G401.6 (cell line): ENCODE data around the gene EIF2B2.
"Not testable (repeated sequence)": the region's sequence is repeated elsewhere in the genome, so short reads cannot be mapped to it uniquely, and the experiment has no call there.

Source experiments
- FAIRE-seq: peaks from 2 replicates; lab custom pipeline; 2012; peaks lifted over from hg19 to GRCh38; lab: Jason Lieb, UNC

EIF2B2 gene

DNA sequence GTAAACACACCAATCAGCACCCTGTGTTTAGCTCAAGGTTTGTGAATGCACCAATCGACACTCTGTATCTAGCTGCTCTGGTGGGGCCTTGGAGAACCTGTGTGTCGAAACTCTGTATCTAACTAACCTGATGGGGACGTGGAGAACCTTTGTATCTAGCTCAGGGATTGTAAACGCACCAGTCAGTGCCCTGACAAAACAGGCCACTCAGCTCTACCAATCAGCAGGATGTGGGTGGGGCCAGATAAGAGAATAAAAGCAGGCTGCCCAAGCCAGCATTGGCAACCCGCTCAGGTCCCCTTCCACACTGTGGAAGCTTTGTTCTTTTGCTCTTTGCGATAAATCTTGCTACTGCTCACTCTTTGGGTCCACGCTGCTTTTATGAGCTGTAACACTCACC is 6.9 kb upstream of the EIF2B2 start:
- FAIRE-seq, result not testable (repeated sequence)

DNA sequence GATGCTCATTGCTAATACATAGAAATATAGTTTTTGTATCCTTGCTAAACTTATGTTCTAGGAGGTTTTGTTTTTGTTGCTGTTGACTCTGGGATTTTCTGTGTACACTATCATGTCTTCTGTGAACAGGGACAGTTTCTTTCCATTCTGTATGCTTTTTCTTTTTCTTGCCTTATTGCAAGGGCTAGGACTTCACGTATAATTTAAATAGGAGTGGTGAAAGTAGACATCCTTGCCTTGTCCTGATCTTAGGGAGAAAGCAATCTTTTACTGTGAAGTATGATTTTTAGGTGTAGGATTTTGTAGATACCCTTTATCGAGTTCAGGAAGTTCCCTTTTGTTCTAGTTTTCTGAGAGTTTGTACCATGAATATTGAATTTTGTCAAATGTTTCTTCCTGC is 1.5 kb upstream of the EIF2B2 start:
- FAIRE-seq, result no peak

DNA sequence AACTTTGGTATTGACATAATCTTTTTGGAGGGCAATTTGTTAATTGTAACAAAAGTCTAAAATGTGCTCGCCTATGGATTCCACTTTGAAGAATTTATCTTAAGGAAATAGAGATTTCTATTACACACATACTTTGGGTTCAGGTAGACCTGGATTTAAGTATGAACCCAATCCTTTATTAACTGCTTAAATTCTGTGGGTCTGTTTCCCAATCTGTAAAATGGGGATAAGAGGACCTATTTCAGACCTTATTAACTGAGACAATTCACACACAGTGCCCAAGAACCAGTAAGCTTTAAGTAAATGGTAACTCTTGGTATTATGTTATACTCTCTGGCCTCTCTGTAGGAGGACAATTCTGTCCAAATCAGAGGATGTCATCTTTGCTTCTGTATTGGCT is 822 bp upstream of the EIF2B2 start:
- no peak for FAIRE-seq

DNA sequence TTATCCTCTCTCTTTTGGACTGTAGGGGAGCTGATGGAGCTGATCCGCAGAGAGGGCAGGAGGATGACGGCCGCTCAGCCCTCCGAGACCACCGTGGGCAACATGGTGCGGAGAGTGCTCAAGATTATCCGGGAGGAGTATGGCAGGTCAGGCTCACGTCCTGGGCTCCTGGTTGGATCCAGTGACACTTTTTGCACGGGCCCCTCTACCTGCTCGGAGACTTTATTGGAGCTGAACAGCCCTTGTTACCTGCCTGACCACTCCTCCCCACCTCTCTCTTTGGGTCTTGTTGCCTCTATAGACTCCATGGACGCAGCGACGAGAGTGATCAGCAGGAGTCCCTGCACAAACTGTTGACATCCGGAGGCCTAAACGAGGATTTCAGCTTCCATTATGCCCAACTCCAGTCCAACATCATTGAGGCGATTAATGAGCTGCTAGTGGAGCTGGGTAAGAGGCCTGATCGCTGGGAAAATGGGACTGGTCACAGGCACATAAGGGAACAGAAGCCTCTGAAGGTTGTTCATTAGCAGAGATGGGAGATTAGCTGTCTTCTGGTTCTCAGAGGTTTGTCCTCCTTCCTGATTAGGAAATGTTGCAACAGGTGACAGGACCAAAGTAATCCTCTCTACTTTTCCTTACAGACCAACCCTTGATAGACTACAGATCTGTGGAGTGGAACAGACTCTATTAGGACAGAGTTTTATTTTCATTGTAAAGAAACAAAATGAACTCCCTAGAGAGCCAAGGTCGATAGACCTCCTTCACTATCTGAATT is 718 bp downstream of the EIF2B2 start:
- no peak for FAIRE-seq

DNA sequence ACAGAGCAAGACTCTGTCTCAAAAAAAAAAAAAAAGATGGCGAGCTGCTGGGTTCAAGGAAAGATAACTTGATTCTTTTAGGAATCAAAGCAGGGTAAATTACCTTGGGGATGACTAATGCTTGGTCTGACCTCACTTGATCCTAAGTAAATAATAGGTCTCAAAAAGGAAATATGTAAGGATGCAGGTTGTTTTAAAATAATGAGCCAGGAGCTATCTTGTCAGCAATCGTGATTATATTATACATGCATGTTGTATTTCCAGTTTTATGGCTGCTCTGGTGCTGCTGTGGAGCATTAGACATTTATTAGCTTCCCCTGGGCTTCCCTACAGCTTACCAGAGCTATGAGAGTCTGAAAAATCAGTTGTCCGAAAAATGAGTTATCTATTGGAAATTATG is 2.6 kb downstream of the EIF2B2 start:
- no peak for FAIRE-seq

DNA sequence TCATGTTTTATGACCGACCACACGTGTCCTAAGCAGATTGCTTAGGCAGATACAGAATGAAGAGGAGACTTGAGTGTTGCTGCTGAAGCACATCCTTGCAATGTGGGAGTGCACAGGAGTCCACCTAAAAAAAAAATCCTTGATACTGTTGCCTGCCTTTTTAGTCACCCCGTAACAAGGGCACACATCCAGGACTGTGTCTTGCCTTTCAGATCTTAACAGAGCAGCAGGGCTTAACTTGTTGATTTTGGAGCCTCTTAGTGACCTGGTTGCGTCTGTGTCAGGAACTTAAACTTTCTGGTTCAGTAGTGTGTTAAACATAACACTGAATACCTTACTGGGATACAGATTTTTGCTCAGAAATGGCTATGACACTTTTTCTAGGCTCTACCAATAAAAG is 6.5 kb downstream of the EIF2B2 start:
- no peak for FAIRE-seq

DNA sequence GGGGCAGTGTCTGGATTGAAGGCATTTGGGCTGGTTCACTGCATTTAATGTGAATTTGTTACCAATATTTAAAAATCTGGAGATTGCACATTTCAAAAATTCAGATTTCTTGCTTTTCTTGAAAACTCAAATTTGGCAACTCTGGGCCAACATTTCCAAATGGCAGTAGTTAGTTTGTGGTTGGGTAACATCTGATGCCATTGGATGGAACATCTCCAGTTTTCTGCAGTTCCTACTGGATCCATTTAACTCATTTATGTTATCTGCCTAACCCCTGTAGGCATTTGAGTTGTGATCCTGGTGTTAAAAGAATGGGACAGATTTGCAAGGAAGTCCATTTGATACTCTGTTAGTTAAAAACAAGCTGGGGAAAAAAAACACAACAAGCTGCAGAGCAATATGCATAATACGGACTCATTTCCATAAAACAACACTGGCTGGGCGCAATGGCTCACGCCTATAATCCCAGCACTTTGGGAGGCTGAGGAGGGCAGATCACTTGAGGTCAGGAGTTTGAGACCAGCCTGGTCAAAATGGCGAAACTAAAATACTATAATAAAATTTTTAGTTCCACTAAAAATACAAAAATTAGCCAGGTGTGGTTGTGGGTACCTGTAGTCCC is 7.9 kb downstream of the EIF2B2 start:
- FAIRE-seq, result no peak

DNA sequence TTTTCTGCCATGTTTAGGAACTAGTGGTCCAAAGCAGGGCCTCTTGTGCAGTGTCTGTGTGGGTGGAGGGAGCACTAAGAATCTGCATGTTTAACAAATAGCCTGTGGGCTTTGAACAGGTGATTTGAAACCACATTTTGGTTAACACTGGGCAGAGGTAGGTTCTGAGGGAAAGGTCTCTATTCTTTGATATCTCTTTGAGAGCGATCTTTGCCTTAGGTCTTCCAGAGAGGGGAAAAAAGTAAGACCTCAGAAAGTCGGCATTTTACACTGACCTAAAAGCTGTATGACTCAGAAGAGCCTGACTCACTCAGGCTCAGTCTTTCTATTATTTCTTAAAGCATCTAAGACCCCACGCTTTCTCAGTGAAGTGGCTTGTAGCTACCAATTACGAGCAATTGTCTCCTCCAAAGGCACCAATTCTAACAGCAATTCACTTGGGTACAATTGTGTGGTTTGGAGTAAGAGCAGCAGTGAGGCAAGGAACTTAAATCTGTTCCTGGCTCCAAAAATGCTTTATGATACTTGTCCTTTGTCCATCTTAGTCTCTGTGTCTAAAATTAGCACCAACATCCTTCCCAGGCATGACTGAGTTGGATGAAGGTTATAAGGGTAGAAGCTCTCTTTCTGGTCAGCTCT is 8.8 kb downstream of the EIF2B2 start:
- FAIRE-seq, result no peak

DNA sequence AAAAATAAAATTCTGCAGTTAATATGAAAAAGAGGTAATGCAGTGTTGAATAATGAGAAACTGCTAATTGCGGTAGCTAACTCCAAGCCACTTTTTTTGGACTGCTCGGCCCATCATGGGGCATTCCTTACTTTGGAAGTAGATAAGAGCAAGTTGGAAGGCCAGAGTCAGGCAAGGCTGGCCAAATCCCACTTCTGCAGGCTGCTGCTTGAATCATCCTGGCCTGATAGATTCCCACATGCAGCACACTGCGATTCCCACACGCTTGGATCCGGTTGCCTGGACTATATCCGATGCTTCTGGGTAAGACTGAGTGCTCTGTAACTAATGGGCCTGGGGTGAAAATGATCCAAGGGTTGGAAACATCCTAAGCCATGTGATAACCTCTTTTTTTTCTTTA is 10.6 kb downstream of the EIF2B2 start:
- no peak for FAIRE-seq

DNA sequence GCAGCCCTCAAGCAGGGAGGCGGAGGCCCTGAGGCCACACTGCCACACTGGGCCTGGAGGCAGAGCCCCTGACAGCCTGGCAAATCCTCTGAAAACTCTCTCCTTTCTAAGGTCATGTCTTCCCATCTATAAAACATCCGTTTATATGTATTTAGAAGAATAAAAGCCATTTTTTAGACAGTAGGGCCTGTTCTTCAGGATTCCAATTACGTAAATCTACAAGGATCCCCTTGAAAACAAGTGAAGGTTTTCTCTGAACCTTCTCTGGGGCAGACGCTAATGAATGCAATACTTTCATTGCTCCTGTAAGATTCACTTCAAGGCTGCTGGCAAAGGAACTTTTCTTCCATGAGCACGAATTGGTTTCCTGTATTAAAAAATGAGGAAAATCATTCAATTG is 12.8 kb downstream of the EIF2B2 start:
- FAIRE-seq, result no peak

DNA sequence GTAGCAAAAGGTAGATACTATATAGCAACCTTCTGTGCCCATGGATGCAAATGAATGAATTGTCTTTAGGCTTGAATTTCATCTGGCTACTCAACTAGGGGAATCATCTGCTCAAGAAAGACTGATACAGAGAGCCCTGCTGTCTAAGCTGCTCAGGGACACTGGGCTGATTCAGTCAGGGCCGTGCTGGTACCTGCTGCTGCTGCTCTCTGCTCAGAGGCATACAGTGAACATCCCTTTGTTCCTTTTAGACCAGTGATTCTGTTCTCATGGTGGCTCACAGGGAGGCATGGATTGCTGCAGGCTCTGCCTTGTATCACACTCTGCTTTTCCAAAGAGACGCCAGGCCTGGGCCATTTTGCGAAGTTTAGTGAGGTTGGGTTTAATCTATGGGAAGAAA is 14.1 kb downstream of the EIF2B2 start:
- FAIRE-seq, result no peak

DNA sequence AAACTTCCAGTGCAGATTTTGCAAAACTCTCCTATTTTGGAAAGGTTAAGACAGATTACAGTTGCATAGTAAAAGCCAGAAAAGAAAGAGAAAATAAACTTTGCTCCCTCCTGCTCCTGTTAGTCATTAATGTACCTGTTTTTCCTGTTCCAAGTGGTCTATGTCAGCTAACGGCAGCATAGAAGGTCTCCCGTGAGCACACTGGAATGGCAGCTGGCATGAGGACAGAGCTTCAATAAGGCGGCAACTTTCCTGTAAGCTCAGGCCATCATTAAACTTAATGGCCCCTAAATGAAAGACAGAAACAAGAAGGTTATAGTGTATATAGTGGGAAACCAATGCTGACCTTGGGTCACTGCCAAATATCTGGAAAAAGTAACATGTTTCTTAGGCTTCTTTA is 16.0 kb downstream of the EIF2B2 start:
- FAIRE-seq, result no peak

DNA sequence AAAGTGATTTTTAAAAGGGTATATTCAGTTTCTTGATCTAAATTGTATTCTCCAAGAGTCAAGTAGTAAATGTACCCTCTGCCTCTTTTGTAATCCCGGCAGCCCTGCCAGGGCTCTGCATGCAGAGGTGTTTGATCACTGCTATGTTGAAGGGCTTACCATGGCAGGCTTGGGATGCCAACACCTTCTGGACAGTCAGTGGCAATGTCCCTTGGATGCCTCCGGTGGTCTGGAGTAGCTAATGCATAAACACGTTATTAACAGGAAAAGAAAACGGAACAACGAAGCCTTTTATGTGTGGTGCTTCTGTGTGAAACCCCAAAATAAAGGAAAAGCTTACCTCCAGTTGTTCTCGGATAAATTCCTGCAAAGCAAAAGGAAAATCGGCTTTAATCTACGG is 19.9 kb downstream of the EIF2B2 start:
- no peak for FAIRE-seq

DNA sequence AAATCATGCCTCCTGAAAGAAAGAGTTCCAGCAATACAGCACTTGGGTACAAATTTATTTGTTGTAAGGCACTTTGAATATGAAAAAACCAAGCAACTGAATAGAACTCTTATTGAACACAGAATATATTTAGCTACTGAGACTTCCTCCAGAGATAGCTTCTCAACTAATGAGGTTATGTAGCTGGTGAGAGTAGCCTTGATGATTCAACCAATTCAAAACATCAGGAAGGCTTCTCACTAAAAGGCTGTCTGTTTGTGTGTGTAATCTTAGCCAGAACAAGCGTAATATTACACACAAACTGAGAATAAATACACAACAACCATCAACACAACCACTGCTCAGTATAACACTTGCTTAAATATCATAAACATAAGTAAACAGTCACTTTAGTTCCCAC is 20.4 kb downstream of the EIF2B2 start:
- no peak for FAIRE-seq

DNA sequence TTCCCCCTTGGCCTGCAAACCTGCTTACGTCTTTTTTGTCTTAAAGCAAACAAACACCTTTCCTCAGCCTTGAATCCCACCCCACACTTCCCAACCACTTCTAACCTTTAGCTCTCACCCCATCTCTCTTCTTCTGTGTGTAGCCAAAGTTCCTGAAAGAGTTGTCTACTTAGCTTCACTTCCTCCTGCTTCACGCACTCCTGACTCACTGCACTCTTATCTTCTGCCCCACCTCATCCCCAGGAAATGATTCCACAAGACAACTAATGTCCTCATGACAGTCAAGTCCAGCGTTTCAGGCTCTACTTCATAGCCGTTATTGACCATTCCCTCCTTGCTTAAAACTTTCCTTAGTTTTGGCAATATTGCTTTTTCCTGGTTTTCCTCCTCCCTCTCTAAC is 22.4 kb downstream of the EIF2B2 start:
- FAIRE-seq, result no peak

DNA sequence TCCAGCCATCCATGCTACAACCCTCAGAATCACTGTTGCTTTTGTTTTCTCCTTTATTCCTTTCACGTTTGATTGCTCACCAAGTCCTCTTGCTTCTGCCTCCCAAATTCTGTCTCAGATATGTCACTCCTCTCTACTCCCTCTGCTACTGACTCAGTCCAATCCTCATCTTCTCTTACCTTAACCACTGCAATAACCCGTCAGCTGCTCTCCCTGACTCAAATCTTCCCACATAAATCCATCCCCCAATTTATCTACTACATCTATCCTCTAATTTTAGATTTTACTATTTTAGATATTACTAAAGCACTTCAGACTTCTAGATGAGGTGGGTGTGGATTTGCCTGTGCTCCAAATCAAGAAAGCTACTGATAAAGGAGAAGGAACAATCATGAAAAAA is 23.2 kb downstream of the EIF2B2 start:
- FAIRE-seq, result no peak

DNA sequence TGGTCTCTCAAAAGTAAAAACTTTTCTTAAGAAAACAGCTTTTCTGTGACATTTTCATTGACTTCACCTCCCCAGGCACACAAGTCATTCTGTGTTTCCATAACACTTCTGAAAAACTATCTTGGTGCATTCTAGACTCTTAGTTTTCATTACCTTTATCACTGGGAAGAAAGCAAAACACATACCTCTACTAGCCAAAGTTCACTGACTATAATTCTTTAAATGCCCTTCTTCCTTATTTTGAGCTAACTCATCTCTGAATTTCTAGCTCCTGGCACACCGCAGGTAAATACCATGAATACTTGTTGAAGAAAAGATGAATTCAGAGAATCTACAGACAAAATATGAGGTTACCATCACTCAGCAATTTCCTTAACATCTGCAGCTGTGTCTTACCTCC is 27.4 kb downstream of the EIF2B2 start:
- FAIRE-seq, result no peak

DNA sequence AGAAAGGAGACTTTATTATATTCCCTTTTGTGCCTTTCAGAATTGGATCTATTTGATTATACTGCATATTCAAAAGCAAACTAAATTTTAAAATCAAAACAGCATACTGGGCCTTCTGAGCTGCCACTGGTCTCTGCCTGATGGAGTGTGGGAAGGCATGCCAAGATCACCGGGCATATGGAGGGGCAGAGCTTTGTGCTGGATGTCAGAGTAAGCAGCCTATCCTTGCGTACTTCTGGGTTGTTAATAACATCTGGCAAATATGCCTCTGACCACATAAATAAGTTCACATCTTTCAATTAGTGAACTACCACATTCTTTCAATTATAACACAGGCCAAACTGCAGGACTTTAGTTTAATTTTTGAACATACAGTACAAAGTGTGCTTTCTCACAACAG is 30.2 kb downstream of the EIF2B2 start:
- FAIRE-seq, result no peak

DNA sequence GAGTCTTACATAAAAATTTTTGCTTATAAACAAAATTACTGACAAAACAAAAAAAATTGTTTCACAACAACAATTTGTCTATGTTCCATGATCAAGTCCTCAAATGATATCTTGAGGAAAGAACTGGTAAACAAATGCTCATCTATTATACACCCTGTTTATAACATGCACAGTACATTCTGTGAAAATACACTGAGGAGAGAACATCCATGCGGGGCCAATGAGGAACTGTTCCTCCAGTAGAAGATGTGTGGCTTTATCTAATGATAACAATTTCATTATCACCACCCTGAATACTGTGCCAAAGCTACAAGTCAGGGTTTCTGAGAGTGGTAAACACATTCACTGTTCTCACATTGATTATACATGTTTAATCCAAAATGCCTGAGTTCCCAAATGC is 37.8 kb downstream of the EIF2B2 start:
- no peak for FAIRE-seq

DNA sequence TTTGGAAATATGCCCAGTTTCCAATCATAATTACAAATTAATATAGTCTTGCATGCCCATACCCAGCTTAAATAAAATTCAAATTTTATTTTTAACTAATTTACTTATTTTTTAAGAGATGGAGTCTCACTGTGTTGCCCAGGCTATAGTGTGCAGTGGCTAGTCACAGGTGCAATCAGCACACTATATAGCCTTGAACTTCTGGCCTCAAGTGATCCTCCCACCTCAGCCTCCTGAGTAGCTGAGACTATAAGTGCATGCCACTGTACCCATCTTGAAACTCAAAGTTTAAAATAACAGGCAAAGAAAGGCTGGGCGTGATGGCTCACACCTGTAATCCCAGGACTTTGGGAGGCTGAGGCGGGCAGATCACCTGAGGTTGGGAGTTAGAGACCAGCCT is 38.2 kb downstream of the EIF2B2 start:
- no peak for FAIRE-seq

DNA sequence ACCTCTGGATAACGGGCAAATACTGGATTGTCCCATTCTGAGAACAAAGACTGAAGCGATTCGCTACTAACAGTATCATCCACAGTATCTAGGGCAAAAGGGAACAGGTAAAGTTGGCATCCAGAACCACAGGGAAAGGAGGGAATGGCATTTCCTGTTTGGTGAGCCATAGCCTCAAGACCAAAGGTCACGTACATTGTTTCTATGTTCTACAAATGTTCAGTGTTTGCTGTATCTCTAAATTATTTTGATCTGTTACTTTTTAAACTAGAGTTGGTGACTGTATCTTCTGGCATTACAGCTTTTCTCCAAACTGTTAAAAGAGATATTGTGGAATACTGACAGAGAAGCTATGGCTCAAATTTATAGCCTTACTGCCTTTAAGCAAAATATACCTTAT is 38.9 kb downstream of the EIF2B2 start:
- FAIRE-seq, result no peak

DNA sequence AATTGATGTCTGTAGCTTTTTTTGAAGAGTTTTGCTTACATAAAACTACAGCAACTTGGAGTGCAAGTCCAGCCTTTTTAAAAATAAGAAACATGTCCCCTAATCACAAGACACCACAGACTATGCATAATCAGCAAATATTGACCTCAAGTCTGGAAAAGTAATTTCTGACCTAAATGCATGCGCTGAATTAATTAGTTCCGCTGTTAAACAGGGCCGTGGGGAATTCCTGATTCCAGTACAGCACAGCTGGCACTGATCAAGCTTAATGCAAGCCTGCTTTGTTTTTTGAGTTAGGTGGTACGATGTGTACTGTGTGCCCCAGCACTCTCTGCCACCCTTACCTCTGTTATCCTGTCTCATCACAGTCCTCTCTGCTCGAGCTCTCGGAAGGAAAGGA is 39.3 kb downstream of the EIF2B2 start:
- FAIRE-seq, result no peak

DNA sequence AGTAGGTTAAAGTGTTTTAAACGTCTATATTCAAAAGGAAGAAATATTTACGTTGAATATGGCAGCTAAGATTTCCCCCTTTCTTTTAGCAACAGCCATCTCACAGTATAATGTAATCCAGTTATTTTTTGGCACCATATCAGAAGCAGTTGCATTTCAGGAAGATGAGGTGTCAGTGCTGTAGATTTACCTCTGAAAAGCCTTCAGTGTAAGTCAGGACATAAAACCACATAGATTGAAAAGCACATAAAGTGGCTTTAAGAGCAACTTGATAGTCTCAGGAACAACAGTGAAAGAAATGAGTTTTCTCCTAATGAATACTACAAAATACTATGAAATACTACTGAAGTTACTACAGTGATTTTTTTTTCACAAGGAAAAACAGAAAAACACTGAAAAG is 41.6 kb downstream of the EIF2B2 start:
- no peak for FAIRE-seq

DNA sequence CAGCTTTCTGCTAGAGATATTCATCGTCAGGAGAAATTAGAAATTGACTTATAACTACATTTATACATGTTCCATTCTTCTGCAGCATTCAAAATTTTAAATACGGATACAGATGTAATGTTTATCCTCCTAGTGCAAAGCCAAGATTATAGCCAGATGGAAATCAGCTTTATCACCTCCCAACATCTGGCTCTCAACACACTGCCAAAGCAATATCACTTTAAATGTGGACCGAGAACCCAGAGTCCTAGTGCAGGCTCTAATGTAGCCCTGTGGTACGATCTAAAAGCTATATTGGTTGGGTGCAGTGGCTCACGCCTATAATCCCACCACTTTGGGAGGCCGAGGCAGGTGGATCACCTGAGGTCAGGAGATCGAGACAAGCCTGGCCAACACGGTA is 42.0 kb downstream of the EIF2B2 start:
- no peak for FAIRE-seq
